CD4-positive, alpha-beta T cell treated with Interferon alpha-2 for 1 hour (primary cell): ENCODE measurements around the gene NLRC5.

ENCODE experiments used
- DNase-seq, 2 donors: peaks; one replicate each; pipeline ENCODE4 v3.0.0-alpha.2; 2020 to 2022

The NLRC5 gene

DNA sequence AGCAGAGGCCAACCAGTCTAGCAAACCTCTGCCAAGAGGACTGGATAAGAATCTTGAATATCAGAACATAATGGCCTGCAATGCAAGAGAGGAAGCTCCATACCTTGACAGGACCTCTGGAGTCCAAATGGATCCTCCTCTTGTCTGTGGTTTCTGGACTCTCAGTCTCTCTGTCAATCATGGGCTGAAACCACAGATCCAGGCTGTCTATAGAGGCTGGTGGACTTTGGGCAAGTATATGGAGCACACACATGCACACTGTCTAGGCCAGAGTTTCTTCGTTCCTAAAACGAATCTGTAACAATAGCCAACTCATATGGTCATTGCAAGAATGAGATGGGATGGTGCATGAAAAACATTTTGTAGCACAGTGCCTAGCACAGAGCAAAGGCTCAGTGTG lies 37.7 kb downstream of the NLRC5 start:
- no peak for DNase-seq

DNA sequence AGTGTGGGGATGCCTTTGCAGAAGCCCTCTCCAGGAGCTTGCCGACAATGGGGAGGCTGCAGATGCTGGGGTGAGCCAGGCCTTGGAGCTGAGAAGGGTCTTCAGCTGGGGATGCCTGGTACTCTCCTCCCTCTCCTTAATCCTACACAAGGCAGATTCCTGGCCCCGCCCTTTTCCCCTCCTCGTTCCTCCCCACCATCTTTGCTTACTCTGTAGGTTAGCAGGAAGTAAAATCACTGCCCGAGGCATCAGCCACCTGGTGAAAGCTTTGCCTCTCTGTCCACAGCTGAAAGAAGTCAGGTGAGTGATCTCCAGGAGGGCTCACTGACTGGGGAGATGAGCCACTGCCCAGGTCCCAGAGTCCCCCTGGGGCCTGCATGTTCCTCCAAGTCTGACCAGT lies 38.7 kb downstream of the NLRC5 start:
- DNase-seq = no peak

DNA sequence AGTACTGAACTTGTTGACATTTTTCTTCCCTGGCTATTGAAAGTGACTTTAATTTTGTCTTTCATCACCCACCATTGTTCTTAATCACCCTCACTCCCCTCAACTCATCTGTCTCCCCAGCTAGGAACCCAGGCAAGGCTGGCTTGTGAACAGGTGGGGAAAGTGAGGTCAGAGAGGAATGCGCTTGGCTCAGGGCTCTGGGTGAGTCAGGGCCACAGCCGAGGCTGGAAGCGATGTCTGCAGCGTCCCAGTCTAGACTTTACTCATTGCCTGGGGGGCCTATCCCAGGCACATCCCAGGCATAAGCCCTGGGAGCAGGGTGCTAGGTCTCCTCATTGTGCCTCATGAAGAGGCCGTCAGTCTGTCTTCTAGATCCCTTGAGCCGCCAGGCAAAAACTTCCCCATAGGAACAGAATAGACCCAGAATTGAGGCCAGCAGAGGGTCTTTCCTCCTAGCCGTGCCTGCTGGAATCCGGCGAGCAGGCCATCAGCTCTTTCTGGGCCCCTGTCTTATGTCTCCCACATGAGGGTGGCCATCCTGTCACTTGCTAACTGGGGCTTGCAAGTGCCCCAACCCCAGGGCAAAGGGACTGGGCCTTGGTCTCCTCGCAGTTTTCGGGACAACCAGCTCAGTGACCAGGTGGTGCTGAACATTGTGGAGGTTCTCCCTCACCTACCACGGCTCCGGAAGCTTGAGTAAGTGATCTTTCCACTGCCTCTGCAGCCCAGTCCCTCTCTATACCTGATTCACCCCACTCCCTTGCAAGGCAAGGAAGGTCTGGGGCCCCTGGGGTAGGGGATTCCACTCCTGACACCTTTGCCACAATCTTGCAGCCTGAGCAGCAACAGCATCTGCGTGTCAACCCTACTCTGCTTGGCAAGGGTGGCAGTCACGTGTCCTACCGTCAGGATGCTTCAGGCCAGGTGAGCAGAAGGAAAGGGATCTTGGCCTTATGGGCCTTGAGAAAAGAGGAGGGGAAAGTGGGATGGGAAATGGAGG lies 40.1 kb downstream of the NLRC5 start:
- peak in 1 of 2 donors; percentile 39 for DNase-seq

DNA sequence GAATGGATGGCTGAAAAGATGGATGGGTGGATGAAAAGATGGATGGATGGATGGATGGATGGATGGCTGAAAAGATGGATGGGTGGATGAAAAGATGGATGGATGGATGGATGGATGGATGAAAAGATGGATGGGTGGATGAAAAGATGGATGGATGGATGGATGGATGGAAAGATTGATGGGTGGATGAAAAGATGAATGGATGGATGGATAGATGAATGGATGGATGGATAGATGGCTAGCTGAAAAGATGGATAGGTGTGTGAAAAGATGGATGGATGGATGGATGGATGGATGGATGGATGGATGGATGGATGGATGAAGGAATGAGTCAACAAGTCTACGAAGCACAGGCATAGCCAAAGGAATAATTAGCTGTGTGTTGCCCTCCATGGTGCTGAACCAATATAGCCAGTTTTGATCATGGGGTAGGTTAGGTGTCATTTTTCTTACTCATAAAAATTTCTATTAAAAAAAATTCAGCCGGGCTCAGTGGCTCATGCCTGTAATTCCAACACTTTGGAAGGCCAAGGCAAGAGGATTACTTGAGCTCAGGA lies 41.1 kb downstream of the NLRC5 start:
- DNase-seq = no peak

DNA sequence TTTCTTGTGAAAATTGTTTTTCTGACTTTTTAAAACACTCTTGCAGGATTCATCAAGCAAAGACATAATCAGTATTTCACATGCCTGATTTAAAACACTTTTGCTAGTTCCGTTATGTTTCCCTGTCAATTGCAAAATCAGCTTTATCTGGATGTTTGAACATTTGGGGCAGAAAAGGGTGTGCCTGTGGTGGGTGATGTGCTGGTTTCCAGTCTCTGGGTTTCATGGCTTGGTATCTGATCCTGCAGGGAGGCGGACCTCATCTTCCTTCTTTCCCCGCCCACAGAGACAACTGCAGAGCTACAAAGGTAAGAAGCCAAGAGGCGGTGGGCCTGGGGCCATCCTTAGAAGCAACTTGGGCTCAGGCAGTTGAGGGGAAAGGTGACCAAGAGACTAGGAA lies 41.8 kb downstream of the NLRC5 start:
- DNase-seq = no peak

DNA sequence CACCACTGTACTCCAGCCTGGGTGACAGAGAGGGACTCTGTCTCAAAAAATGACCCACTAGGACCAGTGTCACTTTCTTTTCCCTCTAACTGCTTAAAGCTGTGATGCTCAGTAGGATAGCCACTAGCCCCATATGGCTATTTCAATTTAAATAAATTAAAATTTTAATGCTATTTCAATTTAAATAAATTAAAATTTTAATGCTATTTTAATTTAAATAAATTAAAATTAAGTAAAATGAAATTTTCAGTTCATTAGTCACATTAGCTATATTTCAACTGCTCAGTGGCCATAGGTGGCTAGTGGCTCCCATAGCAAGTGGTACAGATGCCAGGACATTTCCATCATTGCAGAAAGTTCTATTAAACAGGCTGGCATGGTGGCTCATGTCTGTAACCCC lies 43.0 kb downstream of the NLRC5 start:
- DNase-seq = no peak

DNA sequence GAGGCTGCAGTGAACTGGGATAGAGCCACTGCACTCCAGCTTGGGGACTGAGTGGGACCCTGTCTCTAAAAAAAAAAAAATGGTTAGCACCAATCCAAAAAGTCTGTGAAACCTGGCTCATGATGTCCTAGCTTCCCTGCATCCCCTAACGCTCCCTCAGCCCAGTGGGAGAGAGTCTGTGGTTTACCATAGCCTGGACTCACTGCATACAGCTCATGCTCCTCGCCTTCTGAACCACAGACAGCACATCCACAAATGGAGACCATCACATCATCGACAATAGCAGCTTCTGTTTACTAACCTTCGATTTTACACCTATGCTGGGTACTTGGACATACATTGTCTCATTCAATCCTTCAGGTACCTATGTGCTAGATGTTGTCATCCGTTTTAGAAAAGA lies 43.6 kb downstream of the NLRC5 start:
- no peak for DNase-seq

DNA sequence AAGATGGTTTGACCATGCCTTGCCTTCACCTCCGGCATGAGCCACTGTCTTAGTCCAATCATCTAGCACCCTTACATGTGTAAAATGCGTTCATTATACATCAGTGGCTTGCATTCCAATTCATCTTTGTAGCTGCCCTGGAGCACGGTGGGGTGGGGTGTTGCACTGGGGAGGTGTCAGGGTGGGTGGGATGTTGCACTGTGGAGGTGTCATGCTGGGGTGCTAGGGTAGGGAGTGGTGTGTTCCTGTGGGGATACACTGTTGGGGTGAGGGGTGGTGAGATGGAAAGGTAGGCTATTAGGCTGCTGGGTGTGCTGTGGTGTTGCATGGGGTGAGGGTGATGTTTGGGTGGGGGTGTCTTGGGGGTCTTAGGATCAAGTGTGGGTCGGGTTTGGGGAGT lies 47.0 kb downstream of the NLRC5 start:
- no peak for DNase-seq

DNA sequence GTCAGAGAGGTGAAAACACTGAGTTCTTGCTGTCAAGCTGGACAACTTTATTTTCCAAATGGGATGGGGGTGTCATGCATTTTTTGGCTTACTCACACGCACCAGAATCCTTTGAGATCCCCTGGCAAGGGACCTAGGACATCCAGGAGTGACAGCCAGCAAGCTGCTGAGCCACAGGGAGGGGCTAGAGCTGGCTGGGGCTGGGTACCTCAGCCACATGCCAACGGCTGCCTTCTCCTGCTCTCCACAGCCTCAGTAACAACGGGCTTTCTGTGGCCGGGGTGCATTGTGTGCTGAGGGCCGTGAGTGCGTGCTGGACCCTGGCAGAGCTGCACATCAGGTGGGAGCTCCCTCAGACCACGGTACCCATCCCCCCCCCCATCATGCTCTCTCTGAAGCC lies 47.6 kb downstream of the NLRC5 start:
- DNase-seq = no peak

DNA sequence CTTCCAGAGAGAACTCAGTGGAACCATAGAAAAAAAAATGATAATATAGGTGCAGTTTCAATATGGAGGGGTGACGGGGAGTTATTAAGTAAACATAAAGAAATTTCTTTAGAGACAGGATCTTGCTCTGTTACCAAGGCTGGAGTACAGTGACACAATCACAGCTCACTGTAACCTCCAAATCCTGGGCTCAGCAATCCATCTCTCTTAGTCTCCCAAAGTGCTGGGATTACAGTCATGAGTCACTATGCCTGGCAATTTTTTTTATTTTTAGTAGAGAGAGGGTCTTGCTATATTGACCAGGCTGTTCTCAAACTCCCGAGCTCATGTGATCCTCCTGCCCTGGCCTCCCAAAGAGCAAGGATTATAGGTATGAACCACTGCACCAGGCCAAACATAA lies 48.8 kb downstream of the NLRC5 start:
- no peak for DNase-seq

DNA sequence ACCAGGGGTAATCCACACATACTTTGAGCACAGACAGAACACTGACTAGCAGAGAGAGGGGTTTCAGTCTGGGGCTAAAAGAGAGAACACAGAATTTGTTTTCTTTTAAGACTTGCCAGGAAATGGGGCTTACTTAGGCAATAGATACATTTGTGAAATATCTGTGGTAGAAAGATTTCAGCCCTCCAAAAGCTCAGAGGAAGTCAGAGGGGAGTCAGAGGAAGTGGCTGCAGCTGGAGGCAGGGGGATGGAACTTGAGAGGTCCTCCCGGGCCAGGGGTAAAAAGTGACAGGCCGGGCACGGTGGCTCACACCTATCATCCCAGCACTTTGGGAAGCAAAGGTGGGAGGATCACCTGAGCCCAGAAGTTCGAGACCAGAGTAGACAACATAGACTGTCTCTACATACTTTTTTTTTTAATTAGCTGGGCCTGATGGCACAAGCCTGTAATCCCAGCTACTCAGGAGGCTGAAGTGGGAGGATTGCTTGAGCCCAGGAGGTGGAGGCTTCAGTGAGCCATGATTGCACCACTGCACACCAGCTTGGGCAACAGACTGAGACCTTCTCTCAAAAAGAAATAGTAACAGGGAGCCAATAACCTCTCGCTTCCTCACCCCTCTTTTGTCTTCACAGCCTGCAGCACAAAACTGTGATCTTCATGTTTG lies 49.9 kb downstream of the NLRC5 start:
- peak in 1 of 2 donors; percentile 50 for DNase-seq

DNA sequence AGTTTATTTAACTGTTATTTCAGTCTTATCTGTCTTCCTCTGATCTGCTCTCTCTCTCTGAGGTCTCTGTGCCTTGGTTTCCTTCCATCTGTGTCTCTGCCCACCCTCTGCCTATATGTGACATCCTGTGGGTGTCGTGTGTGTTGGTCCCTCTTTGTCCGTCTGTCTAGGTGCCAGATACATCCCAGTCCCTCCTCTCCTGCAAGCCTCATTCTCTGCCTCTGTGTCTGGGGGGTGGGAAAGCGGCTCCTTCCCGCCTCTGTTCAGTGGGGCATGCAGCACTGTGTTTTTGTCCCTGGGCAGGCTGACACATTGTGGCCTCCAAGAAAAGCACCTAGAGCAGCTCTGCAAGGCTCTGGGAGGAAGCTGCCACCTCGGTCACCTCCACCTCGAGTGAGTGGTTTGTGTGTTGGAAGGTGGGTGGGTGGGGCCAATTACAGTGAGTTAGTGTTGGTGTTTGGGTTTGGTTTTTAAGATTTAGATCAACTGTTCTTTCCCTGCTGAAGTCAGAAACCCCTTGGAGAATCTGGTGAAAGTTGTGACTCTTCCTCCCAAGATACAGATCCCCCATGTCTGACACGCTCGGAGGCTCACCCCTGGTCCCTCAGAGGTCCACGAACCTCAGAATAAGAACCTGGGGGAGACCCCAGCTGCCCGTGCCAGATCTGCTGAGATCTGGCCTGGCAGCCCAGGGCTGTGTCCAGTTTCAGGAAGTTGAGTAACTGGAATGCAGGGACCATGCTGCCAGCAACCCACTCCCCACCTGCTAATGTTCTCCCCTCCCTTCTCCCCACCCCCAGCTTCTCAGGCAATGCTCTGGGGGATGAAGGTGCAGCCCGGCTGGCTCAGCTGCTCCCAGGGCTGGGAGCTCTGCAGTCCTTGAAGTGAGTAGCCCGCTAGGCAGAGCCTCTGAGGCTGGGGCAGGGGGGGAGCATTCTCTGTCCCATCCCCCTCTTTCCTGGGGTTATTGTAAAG lies 52.1 kb downstream of the NLRC5 start:
- DNase-seq = peak; percentile 75 to 85

DNA sequence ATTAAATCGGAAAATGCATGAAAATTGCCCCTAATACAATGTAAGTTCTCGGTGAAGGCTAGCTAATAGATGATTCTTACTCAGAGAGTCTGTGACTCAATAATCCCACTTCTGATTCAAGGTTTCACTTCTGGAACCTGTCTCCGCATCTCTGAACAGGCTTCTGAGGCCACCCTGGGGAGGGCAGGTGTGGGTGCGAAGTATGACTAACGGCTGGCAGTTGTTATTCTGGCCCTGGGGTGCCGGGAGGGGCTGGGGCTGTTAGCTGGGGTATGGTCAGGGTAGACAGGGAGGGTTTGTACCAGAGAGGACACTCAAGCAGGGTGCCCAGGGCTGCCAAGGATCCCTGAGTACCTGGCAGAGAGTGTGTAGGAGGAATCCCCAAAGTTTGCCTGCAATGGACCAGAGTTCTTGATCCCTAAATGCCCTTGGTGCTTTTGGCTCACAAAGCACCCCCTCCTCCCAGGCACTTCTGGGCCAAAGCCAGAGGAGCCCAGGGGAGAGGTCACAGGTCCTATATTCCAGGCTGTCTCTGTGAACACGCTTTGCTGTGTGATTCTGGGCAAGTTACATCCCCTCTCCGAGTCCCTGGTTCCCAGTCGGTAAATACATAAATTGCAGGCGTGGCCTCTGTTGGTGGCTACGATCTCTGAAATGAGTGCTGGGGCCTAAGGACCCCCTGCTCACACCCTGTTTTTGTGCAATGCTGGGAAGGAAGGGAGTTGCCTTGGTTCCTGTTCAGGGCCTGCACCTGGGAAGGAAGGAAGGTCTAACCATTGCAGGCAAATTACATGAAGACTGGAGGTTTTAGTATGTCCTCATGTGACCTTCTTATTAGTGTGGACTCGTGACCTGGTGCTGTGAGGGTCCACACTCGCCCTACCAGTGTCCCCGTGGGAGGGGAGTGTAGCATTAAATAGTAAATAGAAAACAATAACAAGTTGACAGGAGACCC lies 53.1 kb downstream of the NLRC5 start:
- peak; percentile 63 to 71 for DNase-seq

DNA sequence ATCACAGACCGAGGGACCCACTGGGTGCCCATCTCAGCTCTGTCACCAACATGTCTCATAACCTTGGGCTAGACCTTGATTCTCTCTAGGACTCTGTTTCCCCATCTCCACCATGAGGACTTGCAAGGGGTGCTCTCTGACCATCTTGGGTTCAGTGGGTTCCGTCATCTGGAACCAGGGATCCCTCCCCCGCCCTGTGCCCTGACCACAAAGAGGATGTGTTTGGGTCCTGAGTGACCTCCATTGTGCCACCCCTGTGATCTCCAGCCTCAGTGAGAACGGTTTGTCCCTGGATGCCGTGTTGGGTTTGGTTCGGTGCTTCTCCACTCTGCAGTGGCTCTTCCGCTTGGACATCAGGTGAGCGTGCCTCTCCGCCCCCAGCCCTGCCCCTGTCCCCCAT lies 53.9 kb downstream of the NLRC5 start:
- DNase-seq = no peak

DNA sequence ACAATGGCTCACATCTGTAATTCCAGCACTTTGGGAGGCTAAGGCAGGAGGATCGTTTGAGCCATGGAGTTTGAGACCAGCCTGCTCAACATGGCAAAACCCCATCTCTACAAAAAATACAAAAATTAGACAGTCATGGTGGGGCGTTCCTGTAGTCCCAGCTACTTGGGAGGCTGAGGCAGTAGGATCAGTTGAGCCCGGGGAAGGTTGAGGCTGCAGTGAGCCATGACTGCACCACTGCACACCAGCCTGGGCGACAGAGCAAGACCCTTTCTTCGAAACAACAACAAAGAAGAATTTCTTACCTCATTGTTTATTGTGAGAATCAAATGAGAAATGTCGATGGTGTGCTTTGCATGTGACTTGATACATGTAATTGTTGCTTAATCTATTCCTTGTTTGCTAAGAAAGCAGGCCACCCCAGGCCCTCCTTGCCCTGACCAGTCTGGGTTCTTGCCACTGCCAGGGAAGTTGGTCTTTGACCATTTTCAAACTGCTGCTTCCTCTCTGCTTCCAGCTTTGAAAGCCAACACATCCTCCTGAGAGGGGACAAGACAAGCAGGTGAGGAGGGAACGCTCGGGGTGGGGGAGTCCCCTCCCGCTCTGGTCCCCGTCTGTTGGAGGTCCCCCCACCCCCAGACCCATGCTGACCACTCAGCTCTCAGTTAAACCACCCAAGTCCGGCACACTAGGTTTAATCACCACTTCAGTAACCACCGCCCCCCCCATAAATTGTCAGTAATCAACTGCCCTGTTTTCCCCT lies 55.8 kb downstream of the NLRC5 start:
- DNase-seq = no peak

DNA sequence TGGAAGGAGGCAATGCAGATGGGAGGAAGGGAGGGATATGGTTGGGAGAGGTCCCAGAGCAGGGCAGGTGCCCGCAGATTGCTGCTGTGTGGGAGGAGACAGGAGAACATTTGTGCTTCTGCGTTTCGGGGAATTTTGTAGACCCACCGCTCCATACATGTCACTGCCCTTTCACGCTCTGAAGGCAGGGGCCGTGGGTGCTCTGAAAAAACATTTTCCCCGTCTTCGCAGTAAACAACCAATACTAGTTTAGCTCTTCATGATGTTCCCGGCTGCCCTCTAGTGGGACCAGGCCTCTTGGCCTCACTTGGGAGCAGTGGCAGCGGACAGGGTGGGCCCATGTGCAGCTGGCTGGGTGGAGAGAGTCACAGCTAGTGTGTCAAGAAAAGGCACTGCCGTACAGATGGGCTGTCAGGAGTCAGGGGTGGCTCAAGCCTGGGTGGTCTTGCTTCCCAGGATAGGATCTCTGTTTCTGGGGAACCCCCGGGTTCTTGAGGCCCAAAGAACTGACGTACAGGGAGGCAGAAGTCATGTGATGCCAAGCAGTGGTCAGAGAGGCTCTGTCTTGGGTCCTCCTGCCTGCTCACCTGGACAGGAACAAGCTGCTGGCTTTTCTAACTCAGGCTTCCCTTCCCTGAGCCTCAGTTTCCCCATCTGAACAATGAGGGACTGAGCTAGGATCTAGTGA lies 56.5 kb downstream of the NLRC5 start:
- DNase-seq = peak; percentile 42 to 55

DNA sequence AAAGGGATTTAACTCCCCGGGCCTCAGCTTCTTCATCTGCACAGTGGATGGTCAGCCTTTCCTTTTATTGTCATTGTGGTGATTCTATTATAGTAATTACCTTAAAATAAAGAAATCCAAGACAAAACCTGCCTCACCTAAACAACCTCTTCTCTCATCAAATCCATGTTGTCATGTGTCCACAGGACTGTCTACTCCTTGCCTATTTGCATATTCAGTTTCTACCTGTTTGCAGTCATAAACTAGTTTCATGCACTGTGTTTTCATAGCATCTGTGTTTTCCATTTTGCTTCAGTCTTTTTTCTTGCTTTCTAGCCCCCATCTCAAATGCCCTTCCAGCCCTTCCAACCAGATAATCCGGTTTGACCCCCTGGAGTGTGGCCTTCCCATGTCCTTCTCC lies 58.7 kb downstream of the NLRC5 start:
- DNase-seq = no peak

DNA sequence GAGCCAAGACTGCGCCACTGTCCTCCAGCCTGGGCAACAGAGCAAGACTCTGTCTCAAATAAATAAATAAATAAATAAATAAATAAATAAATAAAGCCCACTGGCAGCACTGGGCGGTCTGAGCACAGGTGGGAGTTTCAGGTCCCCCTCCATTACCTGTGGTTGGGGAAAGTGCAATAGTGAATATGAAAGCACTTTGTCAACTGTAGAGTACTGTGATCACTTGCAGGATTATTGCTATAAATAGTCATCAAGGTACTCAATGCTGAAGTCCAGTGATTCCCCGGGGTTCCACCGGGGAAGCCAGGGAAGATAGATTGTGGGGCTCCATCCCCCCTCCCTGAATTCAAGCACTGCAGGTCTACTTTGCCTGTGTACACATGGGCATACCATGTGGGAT lies 60.3 kb downstream of the NLRC5 start:
- DNase-seq = no peak

DNA sequence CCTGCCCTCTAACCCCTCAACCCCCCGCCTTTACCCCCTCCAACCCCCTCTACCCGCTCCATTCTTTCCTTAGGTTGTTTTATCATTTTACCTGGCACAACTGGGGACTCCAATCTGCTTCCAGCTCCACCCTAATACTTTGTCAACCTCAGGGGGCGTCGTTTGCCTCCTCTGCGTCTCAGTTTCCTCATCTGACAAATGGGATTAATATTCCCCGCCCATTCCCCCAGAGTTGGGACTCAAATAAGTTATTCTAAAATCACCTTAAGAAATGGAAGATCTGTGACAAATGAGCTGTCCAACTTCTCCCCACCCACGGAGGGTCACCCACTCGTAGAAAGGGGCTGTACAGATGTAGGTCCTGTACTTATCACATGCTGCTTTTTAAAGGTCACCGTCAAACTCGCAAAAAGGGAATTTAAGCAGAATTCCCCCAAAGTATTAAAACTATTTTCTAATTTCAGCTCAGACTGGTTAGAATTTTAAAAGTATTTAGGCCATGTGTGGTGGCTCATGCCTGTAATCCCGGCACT lies 62.4 kb downstream of the NLRC5 start:
- DNase-seq = no peak

DNA sequence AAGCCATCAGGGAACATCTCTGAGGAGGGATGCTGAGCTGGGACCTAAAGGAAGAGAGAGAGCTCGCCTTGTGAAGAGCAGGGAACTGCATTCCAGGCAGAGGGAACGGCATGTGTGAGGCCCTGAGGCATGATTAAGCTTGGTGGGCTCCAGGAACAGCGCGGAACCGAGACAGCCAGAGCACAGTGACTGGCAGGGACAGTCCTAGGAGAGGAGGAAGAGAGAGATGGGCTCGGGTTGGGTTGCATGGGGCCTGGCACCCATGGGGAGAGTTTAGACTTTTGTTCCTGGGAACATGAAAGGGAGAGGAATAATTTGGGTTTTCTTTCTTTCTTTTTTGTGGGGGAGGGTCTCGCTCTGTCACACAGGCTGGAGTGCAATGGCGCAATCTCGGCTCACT lies 63.8 kb downstream of the NLRC5 start:
- DNase-seq = no peak
